Mucosa of rectum (tissue), 2 donors: Measurements from ENCODE around the gene TFPI2.

Experiments used
- H3K27ac ChIP-seq, 2 donors: one replicate each; pipeline ENCODE4 v1.7.0; 2013; ENCODE audit warnings: inconsistent platforms in 2 of 2, low read depth in 2 of 2, low read length in 2 of 2
- H3K27me3 ChIP-seq, 2 donors: one replicate each; pipeline ENCODE4 v1.7.0; 2013; ENCODE audit warnings: low read length in 2 of 2; ENCODE audit not compliant: control insufficient read depth in 2 of 2, insufficient read depth in 2 of 2
- H3K36me3 ChIP-seq, 2 donors: one replicate each; pipeline ENCODE4 v1.7.0; 2013; ENCODE audit warnings: low read length in 2 of 2; ENCODE audit not compliant: control insufficient read depth in 2 of 2, insufficient read depth in 2 of 2
- H3K4me1 ChIP-seq, 2 donors: one replicate each; pipeline ENCODE4 v1.7.0; 2013; ENCODE audit warnings: low read length in 2 of 2, mild to moderate bottlenecking in 1 of 2; ENCODE audit not compliant: control insufficient read depth in 2 of 2, insufficient read depth in 2 of 2
- H3K4me3 ChIP-seq, 2 donors: one replicate each; pipeline ENCODE4 v1.7.0; 2013; ENCODE audit warnings: low read length in 2 of 2
- H3K9ac ChIP-seq, 2 donors: one replicate each; pipeline ENCODE4 v1.7.0; 2013; ENCODE audit warnings: low read length in 2 of 2, low read depth in 1 of 2, mild to moderate bottlenecking in 1 of 2
- H3K9me3 ChIP-seq, 2 donors: one replicate each; pipeline ENCODE4 v1.7.0; 2013; ENCODE audit warnings: low read length in 2 of 2; ENCODE audit not compliant: control insufficient read depth in 2 of 2
- donor health status: healthy.
- donor health status: Normal muscosa, but diverticular disease.

Gene TFPI2

DNA sequence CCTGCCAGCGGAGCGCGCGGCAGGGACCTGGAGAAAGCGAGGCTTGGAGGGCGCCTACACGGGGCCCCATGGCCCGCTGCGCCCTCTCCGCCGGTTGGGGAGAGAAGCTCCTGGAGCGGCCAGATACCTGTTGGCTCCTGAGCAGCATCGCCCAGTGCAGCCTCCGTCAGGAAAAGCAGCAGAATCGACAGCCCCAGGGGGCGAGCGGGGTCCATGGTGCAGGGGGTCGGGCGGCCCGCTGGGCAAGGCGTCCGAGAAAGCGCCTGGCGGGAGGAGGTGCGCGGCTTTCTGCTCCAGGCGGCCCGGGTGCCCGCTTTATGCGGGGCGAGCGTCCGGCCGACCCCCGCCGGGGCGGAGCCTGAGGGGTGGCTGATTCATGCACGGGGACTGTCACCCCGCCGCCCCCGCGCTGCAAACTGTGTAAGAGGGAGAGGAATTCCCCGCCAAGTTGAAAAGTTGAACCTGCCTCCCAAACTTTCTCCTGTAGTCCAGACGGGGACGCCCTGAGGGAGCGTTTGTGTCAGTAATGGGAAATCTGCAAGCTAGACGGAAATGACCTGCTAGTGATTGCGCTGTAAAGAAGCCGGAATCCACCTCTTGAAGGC lies at the start of gene TFPI2:
Gene TFPI2, minus strand, starts transcription at position 290 of the 605 bp plus-strand sequence. Its CDS starts 75 bp downstream, at position 215.
- H3K27ac ChIP-seq, result no peak within 1 kb of the TSS

GRCh38 chr7:93938293-93938692 lies 47.7 kb upstream of the TFPI2 start:
- Histone ChIP-seq H3K9ac (no peak overlapping the region), H3K4me1 (no peaks in the 10 kb centered on the region), H3K27ac (no peak overlapping the region), H3K9me3 (no peaks in the 10 kb centered on the region), H3K36me3 (no peaks in the 10 kb centered on the region), H3K4me3 (no peak overlapping the region), H3K27me3 (no peaks in the 10 kb centered on the region)

More for the DNA sequence above, at the start of gene TFPI2:
- peak within 1 kb of the TSS; percentile 57 to 66 for H3K4me3 ChIP-seq
- H3K4me1 ChIP-seq, result no peaks in the 10 kb centered on the region
- no peaks in the 10 kb centered on the region for H3K9me3 ChIP-seq
- H3K27me3 ChIP-seq, result peaks cover 0 to 3% of the 10 kb centered on the region in 2 donors
- no peaks in the 10 kb centered on the region for H3K36me3 ChIP-seq
- H3K9ac ChIP-seq, result no peak within 1 kb of the TSS

DNA sequence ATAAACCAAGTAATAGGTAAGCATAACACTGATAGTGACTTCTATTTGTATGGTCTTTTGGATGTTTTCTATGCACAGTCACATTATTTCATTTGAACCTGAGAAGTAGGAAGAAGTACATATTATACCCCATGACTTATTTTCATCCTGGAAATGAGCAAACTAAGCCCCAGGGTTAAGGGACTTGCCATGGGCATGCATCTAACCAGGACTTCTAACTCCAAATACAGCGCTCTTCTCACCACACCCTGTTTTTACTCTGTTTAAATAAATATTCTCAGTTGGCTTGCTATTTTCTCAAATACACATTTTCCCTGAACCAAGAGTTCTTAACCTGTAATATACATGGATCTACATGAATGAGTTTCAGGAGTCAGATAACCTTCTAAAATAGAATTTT lies 47.3 kb upstream of the TFPI2 start:
- H3K36me3 ChIP-seq, result no peaks in the 10 kb centered on the region
- no peaks in the 10 kb centered on the region for H3K4me1 ChIP-seq
- no peaks in the 10 kb centered on the region for H3K27me3 ChIP-seq
- no peak overlapping the region for H3K4me3 ChIP-seq
- H3K9ac ChIP-seq, result no peak overlapping the region
- no peak overlapping the region for H3K27ac ChIP-seq
- no peaks in the 10 kb centered on the region for H3K9me3 ChIP-seq

- no peak overlapping the region for H3K27ac ChIP-seq
- H3K36me3 ChIP-seq, result no peaks in the 10 kb centered on the region
- H3K4me3 ChIP-seq, result no peak overlapping the region
- no peak overlapping the region for H3K9ac ChIP-seq
- H3K9me3 ChIP-seq, result no peaks in the 10 kb centered on the region
- no peaks in the 10 kb centered on the region for H3K4me1 ChIP-seq
- no peaks in the 10 kb centered on the region for H3K27me3 ChIP-seq
Observed at GRCh38 chr7:93935102-93935501, 44.5 kb upstream of the TFPI2 start.

DNA sequence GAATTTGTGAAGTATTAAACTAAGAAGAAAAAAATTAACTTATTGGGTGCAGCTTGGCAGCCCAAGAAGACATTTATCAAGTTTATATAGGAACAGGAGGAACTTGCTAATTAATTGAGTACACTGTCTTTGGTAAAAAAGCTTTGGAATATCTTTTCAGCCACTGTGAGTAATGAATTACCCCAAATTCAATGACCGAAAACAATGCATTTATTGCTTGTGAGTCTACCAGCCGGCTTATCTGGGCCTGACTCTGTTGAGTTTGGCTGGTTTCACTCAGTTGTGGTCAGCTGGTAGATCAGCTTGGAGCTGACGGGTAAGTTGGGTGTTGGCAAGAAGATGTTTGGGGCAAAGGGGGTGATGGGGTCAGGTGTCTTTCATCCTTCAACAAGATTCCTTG lies 42.6 kb upstream of the TFPI2 start:
- H3K4me1 ChIP-seq, result no peaks in the 10 kb centered on the region
- H3K27me3 ChIP-seq, result no peaks in the 10 kb centered on the region
- H3K36me3 ChIP-seq, result no peaks in the 10 kb centered on the region
- no peak overlapping the region for H3K27ac ChIP-seq
- H3K9ac ChIP-seq, result no peak overlapping the region
- no peak overlapping the region for H3K4me3 ChIP-seq
- H3K9me3 ChIP-seq, result no peaks in the 10 kb centered on the region

DNA sequence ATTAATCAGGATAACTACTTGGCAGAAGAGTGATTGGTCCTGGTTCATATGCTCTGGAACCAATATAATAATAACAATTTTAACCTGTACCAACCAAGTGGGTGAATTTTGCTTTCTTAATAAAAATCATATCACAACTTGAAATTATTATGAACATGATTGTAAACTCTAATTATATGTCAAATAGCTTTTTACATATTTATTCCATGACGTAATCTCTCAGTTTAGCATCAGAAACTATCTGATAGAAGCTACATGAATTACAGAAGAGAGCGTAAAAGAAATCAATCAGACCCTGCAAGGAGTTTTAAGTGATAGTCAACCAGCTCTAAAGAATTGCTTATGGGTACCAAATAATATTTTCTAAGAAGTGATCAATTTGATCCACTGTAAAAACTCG lies 41.1 kb upstream of the TFPI2 start:
- no peaks in the 10 kb centered on the region for H3K36me3 ChIP-seq
- no peak overlapping the region for H3K27ac ChIP-seq

DNA sequence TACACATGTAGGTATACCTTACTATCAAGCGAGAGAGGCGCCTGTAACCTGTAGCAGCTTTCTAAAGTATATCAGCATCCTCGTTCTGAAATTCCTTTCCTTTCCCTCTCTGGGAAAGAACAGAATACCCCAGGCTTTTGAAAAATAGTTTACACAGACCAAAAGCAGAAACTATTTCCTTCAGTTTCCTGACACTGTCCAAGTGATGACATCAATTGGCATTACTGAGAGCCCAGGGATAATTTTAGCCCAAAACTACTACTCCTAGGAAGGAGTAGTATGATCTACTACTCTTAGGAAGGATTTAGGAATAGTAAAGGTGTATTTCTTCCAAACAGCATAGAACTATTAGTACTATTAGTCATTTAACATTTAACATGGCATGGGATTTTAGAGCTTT lies 37.0 kb upstream of the TFPI2 start:
- H3K27me3 ChIP-seq, result peaks cover 0 to 2% of the 10 kb centered on the region in 2 donors
- H3K27ac ChIP-seq, result no peak overlapping the region
- H3K4me1 ChIP-seq, result no peaks in the 10 kb centered on the region
- no peak overlapping the region for H3K4me3 ChIP-seq
- no peaks in the 10 kb centered on the region for H3K9me3 ChIP-seq
- no peaks in the 10 kb centered on the region for H3K36me3 ChIP-seq
- H3K9ac ChIP-seq, result no peak overlapping the region

More for the DNA sequence above, 41.1 kb upstream of the TFPI2 start:
- Histone ChIP-seq H3K4me3 (no peak overlapping the region), H3K4me1 (no peaks in the 10 kb centered on the region), H3K9ac (no peak overlapping the region), H3K9me3 (no peaks in the 10 kb centered on the region), H3K27me3 (no peaks in the 10 kb centered on the region)

DNA sequence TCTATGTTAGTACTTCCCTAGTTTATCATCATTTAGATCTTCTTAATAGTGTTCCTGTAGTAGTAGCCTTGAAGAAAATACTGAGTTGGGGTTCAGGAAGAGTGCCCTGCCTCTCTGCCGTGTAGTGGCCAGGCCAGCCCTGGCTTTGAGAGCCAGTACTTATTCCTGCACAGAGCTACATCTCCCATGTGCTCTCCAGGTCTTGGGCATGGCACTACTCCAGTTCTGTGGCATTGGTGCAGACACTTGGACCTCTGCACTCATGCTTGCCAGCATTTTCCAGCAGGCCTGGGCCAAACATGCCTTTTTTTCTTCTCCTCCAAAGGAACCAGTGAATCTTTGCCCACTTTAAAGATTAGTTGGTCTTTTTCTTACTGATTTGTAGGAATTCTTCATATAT lies 36.2 kb upstream of the TFPI2 start:
- H3K9me3 ChIP-seq, result no peaks in the 10 kb centered on the region
- H3K9ac ChIP-seq, result no peak overlapping the region
- H3K27me3 ChIP-seq, result peaks cover 3 to 4% of the 10 kb centered on the region in 2 donors
- no peaks in the 10 kb centered on the region for H3K36me3 ChIP-seq
- H3K27ac ChIP-seq, result no peak overlapping the region
- no peak overlapping the region for H3K4me3 ChIP-seq
- no peaks in the 10 kb centered on the region for H3K4me1 ChIP-seq

- Histone ChIP-seq H3K27me3 (peaks cover 5 to 8% of the 10 kb centered on the region in 2 donors), H3K36me3 (no peaks in the 10 kb centered on the region), H3K9ac (no peak overlapping the region), H3K4me1 (no peaks in the 10 kb centered on the region), H3K4me3 (peak overlapping the region; percentile 41 to 71), H3K9me3 (no peaks in the 10 kb centered on the region), H3K27ac (no peak overlapping the region)
Observed at GRCh38 chr7:93923942-93924341, 33.4 kb upstream of the TFPI2 start.

GRCh38 chr7:93923296-93923695 lies 32.7 kb upstream of the TFPI2 start:
- Histone ChIP-seq H3K9me3 (no peaks in the 10 kb centered on the region), H3K9ac (no peak overlapping the region)

More at GRCh38 chr7:93923296-93923695, 32.7 kb upstream of the TFPI2 start:
- no peak overlapping the region for H3K27ac ChIP-seq
- H3K36me3 ChIP-seq, result no peaks in the 10 kb centered on the region
- H3K4me1 ChIP-seq, result no peaks in the 10 kb centered on the region
- H3K4me3 ChIP-seq, result peak overlapping the region; percentile 41 to 71
- H3K27me3 ChIP-seq, result peaks cover 5 to 8% of the 10 kb centered on the region in 2 donors
